ENCODE measurements around the gene NRL.

NRL gene

DNA sequence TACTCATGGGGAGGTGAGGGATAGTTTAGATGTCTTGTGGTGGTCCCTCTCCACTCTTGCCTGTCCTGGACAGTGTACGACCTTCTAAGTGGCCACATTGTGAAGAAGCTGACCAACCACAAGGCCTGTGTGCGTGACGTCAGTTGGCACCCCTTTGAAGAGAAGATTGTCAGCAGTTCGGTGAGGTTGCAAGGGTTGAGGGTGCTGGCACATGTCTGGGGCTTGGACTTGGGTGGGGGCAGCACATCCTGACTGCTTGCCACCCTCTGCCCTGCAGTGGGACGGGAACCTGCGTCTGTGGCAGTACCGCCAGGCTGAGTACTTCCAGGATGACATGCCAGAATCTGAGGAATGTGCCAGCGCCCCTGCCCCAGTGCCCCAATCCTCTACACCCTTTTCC lies 8.1 kb upstream of the NRL start:
- H3K27ac ChIP-seq, result 0 out of 2 replicates have a peak overlapping the region, but pooled peaks have one; percentile 29
- TF ChIP-seq ZFX (IDR thresholded peaks at IDR 0.05; ENCODE audit: borderline replicate concordance), result no peak
- TF ChIP-seq, protein P1, sequence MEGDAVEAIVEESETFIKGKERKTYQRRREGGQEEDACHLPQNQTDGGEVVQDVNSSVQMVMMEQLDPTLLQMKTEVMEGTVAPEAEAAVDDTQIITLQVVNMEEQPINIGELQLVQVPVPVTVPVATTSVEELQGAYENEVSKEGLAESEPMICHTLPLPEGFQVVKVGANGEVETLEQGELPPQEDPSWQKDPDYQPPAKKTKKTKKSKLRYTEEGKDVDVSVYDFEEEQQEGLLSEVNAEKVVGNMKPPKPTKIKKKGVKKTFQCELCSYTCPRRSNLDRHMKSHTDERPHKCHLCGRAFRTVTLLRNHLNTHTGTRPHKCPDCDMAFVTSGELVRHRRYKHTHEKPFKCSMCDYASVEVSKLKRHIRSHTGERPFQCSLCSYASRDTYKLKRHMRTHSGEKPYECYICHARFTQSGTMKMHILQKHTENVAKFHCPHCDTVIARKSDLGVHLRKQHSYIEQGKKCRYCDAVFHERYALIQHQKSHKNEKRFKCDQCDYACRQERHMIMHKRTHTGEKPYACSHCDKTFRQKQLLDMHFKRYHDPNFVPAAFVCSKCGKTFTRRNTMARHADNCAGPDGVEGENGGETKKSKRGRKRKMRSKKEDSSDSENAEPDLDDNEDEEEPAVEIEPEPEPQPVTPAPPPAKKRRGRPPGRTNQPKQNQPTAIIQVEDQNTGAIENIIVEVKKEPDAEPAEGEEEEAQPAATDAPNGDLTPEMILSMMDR (IDR thresholded peaks at IDR 0.05), result no peak

DNA sequence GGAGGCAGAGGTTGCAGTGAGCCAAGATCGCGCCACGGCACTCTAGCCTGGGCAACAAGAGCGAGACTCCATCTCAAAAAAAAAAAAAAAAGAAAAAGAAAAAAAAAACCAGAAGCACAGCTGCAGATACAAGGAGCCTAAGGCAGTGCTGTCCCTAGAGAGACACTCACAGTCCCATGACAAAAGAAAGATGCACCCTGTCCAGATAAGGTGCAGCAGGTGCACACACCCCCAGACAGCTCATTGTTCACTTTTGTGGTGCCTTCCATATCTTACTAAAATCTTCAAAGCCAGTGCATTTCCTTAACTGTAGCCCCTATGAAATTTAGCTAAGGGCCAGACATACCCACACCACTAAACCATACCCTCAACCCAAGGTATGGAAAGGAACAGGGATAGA lies 7.7 kb upstream of the NRL start:
- TF ChIP-seq, protein P1 (IDR thresholded peaks at IDR 0.05), result no peak
- TF ChIP-seq ZFX (IDR thresholded peaks at IDR 0.05; ENCODE audit: borderline replicate concordance), result no peak
- no peak overlapping the region for H3K27ac ChIP-seq

DNA sequence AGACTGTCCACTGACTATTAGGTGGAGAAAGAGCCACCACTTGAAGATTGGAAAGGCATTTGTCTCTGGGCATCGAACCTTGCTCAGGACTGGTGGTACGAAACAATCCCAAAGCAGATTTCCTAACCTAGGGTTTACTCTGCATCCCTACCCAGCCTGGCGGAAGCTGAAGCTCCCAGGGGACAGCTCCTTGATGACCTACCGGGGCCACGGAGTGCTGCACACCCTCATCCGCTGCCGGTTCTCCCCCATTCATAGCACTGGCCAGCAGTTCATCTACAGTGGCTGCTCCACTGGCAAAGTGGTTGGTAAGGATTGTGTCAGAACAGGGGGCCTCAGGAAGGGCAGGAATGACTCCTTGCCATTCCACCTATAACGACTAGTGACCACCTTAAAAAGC lies 6.5 kb upstream of the NRL start:
- TF ChIP-seq ZFX (IDR thresholded peaks at IDR 0.05; ENCODE audit: borderline replicate concordance), result no peak
- TF ChIP-seq, protein P1 (IDR thresholded peaks at IDR 0.05), result no peak

DNA sequence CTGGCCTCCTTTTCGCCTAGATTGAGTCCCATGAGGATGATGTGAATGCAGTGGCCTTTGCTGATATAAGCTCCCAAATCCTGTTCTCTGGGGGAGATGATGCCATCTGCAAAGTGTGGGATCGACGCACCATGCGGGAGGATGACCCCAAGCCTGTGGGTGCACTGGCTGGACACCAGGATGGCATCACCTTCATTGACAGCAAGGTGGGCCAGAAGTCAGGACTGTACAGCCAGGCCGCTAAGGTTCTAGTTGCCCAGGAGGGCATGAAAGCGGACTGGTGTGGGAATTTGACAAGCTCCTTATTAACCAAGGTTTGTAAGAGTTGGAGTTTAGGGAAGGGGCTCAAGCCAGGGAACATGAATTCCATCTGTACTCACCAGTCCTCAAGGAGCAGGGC lies 4.9 kb upstream of the NRL start:
- H3K27ac ChIP-seq, result no peak overlapping the region
- TF ChIP-seq ZFX (IDR thresholded peaks at IDR 0.05; ENCODE audit: borderline replicate concordance), result no peak
- TF ChIP-seq, protein P1 (IDR thresholded peaks at IDR 0.05), result no peak

More for the DNA sequence above, 6.5 kb upstream of the NRL start:
- no peak overlapping the region for H3K27ac ChIP-seq

DNA sequence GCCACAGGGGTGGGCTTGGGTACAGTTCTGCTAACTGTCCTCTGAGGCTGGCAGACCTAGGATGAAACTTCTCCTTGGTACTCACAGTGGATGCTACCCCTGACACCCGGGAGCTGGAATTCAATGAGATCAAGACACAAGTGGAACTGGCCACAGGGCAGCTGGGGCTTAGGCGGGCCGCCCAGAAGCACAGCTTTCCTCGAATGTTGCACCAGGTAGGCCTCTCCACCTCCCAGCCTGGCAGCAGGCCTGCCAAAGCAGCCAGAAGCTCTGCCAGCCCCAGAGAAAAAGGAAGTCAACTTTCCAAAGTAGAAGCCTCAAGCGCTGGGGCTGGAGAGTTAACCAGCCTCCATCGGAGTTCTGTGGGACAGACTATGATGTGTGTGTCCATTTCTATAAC lies 2.4 kb upstream of the NRL start:
- no peak overlapping the region for H3K27ac ChIP-seq
- TF ChIP-seq ZFX (IDR thresholded peaks at IDR 0.05; ENCODE audit: borderline replicate concordance), result no peak
- TF ChIP-seq, protein P1 (IDR thresholded peaks at IDR 0.05), result no peak

DNA sequence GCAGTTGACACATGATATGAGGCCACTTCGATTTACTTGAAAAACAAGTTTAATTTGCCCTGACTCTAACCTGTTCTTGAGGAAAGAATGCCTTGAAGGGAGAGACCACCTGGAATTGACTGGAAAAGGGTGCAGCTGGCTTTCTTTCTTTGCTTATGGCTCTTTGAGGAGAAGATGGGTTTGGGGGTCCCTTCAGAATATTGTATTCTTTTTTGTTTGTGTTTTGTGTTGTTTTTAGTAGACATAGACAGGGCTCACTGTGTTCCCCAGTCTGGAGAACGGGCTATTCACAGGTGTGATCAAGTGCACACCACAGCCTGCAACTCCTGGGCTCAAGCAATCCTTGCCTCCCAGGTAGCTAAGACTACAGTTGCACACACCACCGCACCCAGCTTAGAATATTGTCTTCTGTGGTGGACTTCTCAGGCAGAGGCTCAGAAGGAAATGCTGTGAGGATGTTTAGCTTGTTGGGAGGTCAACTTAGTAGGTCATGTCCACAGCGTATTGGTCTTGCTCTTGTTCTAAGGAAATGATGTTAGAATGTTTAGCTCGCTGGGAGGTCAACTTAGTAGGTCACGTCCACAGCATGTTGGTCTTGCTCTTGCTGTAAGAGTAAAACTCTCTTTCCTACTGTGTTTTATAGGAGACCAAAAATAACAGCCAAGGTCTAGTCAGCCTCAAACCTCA lies 1.5 kb upstream of the NRL start:
- TF ChIP-seq, protein P1 (IDR thresholded peaks at IDR 0.05), result no peak
- no peak for TF ChIP-seq ZFX (IDR thresholded peaks at IDR 0.05; ENCODE audit: borderline replicate concordance)
- H3K27ac ChIP-seq, result peak overlapping the region; percentile 99; the same call in 1 of the 2 replicates

DNA sequence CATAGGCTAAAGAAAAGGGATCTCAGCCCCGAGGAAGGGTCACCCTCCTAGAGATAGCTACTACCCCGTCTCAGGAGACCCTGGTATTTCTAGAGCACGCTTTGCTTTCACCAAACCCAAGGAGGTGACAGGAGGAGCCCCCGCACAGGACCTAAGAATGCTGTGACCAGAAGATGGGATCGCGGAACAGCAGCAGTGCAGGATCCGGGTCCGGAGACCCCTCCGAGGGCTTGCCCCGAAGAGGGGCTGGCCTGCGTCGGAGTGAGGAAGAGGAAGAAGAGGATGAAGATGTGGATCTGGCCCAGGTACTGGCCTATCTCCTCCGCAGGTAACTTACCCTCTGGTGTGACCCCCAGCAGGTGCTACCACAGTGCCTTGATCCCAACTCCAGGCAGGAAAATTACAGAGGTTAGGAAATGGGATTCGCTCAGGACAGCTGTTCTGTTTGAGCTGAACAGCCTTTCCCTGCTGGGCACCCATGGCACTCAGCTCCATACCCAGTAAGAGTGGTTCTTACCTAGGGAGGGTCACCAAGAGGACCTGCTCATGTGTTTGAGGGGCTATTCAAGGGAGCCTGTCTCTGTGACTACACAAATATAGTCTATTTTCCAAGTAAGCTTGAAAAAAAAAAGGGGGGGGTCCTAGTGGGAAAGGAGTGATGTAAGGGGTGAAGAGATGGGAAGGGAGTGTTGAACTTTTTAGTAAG lies 826 bp upstream of the NRL start:
- TF ChIP-seq ZFX (IDR thresholded peaks at IDR 0.05; ENCODE audit: borderline replicate concordance), result no peak
- TF ChIP-seq, protein P1 (IDR thresholded peaks at IDR 0.05), result no peak
- H3K27ac ChIP-seq, result peak overlapping the region; percentile 99

Measured in 22Rv1 (cell line).